GM12801 (cell line): ENCODE measurements around the gene PGAP3.

Experiments used
- TF ChIP-seq, protein P1 (sequence below): IDR thresholded peaks from one replicate; pipeline ENCODE4 v1.5.1; 2011; ENCODE audit warnings: control low read depth; ENCODE audit not compliant: insufficient read length; ENCODE audit errors: extremely low read depth

The PGAP3 gene

DNA sequence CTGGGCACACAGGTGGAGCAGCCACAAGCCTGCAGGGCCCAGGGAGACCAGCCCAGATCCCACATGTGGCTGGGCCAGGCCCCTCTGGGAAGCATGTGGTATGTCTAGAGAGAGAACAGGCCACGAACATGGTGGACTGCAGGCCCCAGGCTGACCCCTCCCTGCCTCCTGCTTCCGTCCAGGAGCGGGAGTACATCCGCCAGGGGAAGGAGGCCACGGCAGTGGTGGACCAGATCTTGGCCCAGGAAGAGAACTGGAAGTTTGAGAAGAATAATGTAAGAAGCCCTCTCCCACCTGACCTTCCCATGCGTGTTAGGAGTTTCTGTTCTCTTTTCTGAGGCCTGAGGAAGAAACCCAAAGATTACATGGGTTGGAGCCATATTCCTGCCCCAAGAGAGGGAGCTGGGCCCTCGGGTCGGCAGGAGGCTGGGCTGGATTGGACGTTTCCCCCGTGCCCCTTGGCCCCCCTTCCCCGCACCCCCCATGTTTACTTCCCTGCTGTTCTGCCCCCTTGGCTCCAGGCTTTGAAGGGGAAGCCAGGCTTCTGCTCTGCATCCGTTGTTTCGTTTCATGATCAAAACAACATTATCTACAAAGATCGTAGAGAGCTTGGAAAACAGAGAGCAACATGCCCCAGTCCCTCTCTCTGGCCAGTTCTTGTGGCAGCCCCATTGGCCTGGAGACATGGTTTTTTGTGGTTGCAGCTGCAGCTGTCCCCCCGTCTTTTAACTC lies 28.4 kb downstream of the PGAP3 start:
- TF ChIP-seq, protein P1, sequence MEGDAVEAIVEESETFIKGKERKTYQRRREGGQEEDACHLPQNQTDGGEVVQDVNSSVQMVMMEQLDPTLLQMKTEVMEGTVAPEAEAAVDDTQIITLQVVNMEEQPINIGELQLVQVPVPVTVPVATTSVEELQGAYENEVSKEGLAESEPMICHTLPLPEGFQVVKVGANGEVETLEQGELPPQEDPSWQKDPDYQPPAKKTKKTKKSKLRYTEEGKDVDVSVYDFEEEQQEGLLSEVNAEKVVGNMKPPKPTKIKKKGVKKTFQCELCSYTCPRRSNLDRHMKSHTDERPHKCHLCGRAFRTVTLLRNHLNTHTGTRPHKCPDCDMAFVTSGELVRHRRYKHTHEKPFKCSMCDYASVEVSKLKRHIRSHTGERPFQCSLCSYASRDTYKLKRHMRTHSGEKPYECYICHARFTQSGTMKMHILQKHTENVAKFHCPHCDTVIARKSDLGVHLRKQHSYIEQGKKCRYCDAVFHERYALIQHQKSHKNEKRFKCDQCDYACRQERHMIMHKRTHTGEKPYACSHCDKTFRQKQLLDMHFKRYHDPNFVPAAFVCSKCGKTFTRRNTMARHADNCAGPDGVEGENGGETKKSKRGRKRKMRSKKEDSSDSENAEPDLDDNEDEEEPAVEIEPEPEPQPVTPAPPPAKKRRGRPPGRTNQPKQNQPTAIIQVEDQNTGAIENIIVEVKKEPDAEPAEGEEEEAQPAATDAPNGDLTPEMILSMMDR, result no peak

- TF ChIP-seq, protein P1, result no peak
These were observed 29.1 kb downstream of the PGAP3 start for GRCh38 chr17:39658760-39659159.

DNA sequence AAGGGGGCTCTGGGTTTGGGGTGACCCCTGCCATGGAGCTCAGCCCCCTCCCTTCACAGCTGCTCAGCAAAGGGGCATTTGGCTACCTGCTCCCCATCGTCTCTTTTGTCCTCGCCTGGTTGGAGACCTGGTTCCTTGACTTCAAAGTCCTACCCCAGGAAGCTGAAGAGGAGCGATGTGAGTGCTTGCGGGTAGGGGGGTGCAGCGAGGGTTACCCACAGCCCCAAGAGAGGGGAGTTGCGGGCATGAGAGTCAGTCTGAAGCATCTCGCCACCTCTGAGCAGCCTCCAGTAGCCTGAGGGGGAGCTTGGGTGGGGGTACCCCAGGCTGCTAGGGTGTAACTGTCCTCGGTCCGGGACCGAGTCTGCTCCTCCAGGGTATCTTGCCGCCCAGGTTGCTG lies 29.5 kb downstream of the PGAP3 start:
- TF ChIP-seq, protein P1, result no peak

DNA sequence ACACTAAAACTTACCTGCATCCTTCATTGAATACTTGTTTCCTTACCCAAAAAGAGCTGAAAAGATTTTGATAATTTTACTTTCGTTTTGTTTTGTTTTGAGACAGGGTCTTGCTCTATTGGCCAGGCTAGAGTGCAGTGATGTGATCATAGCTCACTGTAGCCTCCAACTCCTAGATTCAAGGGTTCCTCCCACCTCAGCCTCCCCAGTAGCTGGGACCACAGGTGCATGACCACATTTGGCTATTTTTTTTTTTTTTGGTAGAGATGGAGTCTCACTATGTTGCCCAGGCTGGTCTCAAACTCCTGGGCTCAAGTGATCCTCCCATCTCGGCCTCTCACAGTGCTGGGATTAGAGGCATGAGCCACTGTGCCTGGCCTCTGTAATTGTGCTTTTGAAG lies 32.8 kb downstream of the PGAP3 start:
- TF ChIP-seq, protein P1, result no peak

GRCh38 chr17:39653662-39654331 lies 34.1 kb downstream of the PGAP3 start:
- TF ChIP-seq, protein P1, result no peak

GRCh38 chr17:39653316-39653661 lies 34.6 kb downstream of the PGAP3 start:
- TF ChIP-seq, protein P1, result no peak

DNA sequence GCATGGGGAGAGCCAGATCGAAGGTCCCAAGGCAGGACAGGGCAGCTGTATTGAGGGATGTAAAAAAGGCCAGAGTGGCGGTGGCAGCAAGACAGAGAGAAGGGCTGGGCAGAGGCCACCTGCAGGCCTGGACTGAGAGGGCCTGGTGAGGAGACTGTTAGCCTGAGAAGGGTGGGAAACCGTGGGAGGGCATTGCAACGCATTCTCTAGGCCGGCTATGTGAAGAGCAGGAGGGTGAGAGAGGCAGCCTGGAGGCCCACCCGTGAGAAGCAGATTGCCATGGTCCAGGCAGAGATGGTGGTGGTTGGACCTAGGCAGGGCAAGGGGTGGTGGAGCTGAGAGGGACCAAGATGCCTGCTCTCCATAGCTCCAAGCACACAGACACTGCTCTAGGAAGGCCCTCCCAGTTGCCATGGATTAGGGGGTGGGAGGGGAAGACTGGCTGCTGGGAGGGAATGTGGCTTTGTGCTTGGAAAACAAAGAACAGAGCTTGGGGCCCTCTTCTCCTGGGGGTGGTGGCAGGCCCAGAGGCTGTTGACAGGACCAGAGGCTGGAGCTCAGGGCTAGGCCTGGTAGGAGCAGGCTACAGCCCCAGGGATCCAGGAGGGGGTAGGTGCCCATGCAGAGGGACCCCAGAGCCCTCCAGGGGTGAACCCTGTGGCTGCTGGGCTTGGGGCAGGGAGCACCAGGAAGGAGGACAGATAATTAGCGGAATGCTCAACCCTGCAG lies 35.1 kb downstream of the PGAP3 start:
- TF ChIP-seq, protein P1, result no peak
